A549 (cell line): ENCODE results near the gene SMAGP. TPM values are rescaled to one million over a fixed set of nuclear protein-coding genes. Genes with fewer than 3 reads are reported as not detected.

Experiments
- ATAC-seq, 2 experiments: fragments of 200-7000 bp in 1 of 2; fragments of >200 bp in 1 of 2; cut with Nextera tagmentation in 1 of 2; cut with Tn5 transposase in 1 of 2; 3 replicates each; pipeline versions ENCODE4 v1.8.0 to v1.9.1; 2018 to 2020; ENCODE audit warnings: mild to moderate bottlenecking in 1 of 2, moderate library complexity in 1 of 2
- CTCF ChIA-PET: fragments of 300-600 bp; sonication (Branson Sonifier 250); formaldehyde crosslinking; extraction: SDS; loops from one replicate; lab custom pipeline; 2021; ENCODE audit warnings: antibody characterized with exemption, inconsistent platforms; lab: Yijun Ruan, JAX
- POLR2A ChIA-PET: fragments of 350-600 bp; formaldehyde crosslinking; extraction: SDS; loops from one replicate; lab custom pipeline; 2021; ENCODE audit warnings: antibody characterized with exemption, inconsistent platforms; lab: Yijun Ruan, JAX
- DNase-seq, 2 experiments: peaks; one replicate each; pipeline versions ENCODE4 v3.0.0 to v3.0.0-alpha.2; 2011 to 2016; ENCODE audit warnings: low read depth in 1 of 2, low spot score in 1 of 2
- FAIRE-seq: peaks from 2 replicates; lab custom pipeline; 2011; peaks lifted over from hg19 to GRCh38; lab: Jason Lieb, UNC
- H3K27ac ChIP-seq, 2 experiments: fragments of >200 bp; sonication (Bioruptor Twin); formaldehyde crosslinking; 3 replicates each; pipeline ENCODE4 v1.5.1; 2016 to 2017
- H3K4me1 ChIP-seq: fragments of >200 bp; sonication (Bioruptor Twin); formaldehyde crosslinking; 3 replicates; pipeline ENCODE4 v1.6.1; 2016
- H3K4me2 ChIP-seq: fragments of >200 bp; sonication (Bioruptor Twin); formaldehyde crosslinking; 3 replicates; pipeline ENCODE4 v1.6.1; 2016
- H3K4me3 ChIP-seq: fragments of >200 bp; sonication (Bioruptor Twin); formaldehyde crosslinking; 3 replicates; pipeline ENCODE4 v1.5.1; 2016
- H3K9me3 ChIP-seq: fragments of >200 bp; sonication (Bioruptor Twin); formaldehyde crosslinking; 3 replicates; pipeline ENCODE4 v1.6.1; 2016
- BHLHE40 ChIP-seq: IDR thresholded peaks from 2 replicates; pipeline ENCODE4 v1.6.1; 2012; ENCODE audit warnings: low read depth, low read length, inconsistent platforms
- CBX2 ChIP-seq: fragments of 200-600 bp; sonication (generic); IDR thresholded peaks from 2 replicates; pipeline ENCODE4 v1.6.1; 2016; ENCODE audit warnings: low read depth, mild to moderate bottlenecking, borderline replicate concordance
- CBX8 ChIP-seq: fragments of 200-600 bp; sonication (generic); IDR thresholded peaks from 2 replicates; pipeline ENCODE4 v1.6.1; 2016
- EP300 ChIP-seq, 2 experiments: fragments of >200 bp; sonication (Bioruptor Twin); formaldehyde crosslinking; IDR thresholded peaks; 2 replicates in 1 of 2; 3 replicates in 1 of 2; pipeline ENCODE4 v1.6.1; 2016 to 2017
- FOSB ChIP-seq: fragments of 250-450 bp; sonication (Bioruptor Pico); IDR thresholded peaks from 2 replicates; pipeline ENCODE4 v1.5.0; 2020; ENCODE audit warnings: mild to moderate bottlenecking, moderate library complexity
- FOSL2 ChIP-seq, 2 experiments: fragments of 450-650 bp in 1 of 2; fragments of >200 bp in 1 of 2; sonication (Bioruptor Twin) in 1 of 2; formaldehyde crosslinking; IDR thresholded peaks; 2 replicates each; pipeline versions ENCODE4 v1.5.0 to v1.6.1; 2016 to 2020; ENCODE audit warnings: mild to moderate bottlenecking in 1 of 2, moderate library complexity in 1 of 2
- HEYL ChIP-seq: fragments of 250-450 bp; sonication (Bioruptor Pico); IDR thresholded peaks from 2 replicates; pipeline ENCODE4 v1.8.0; 2021; ENCODE audit warnings: mild to moderate bottlenecking, moderate library complexity
- HOXA7 ChIP-seq: fragments of 250-450 bp; sonication (Bioruptor Pico); IDR thresholded peaks from 2 replicates; pipeline ENCODE4 v1.5.0; 2020; ENCODE audit warnings: mild to moderate bottlenecking, moderate library complexity
- HOXB13 ChIP-seq: fragments of 250-450 bp; sonication (Bioruptor Pico); IDR thresholded peaks from 2 replicates; pipeline ENCODE4 v1.5.0; 2020; ENCODE audit warnings: low read depth, mild to moderate bottlenecking, moderate library complexity
- KDM1A ChIP-seq: fragments of 200-600 bp; sonication (generic); IDR thresholded peaks from 2 replicates; pipeline ENCODE4 v1.6.1; 2016; ENCODE audit warnings: low read depth, mild to moderate bottlenecking
- KDM5A ChIP-seq: fragments of 200-600 bp; sonication (generic); IDR thresholded peaks from 2 replicates; pipeline ENCODE4 v1.6.1; 2016; ENCODE audit warnings: antibody characterized with exemption, mild to moderate bottlenecking
- MAZ ChIP-seq: fragments of 150-350 bp; IDR thresholded peaks from 2 replicates; pipeline ENCODE4 v1.6.1; 2014; ENCODE audit warnings: antibody characterized with exemption, low read depth, low read length, borderline replicate concordance
- PHF8 ChIP-seq: fragments of 200-600 bp; sonication (generic); IDR thresholded peaks from 2 replicates; pipeline ENCODE4 v1.6.1; 2016; ENCODE audit warnings: low read depth, mild to moderate bottlenecking, antibody characterized with exemption, moderate library complexity, borderline replicate concordance
- RAD21 ChIP-seq, 2 experiments: fragments of >200 bp in 1 of 2; sonication (Bioruptor Twin) in 1 of 2; formaldehyde crosslinking in 1 of 2; IDR thresholded peaks in 1 of 2; conservative IDR thresholded peaks in 1 of 2; 2 replicates in 1 of 2; 3 replicates in 1 of 2; pipeline ENCODE4 v1.6.1; 2012 to 2018; ENCODE audit warnings: inconsistent platforms in 1 of 2
- RCOR1 ChIP-seq: fragments of 150-350 bp; IDR thresholded peaks from 2 replicates; pipeline ENCODE4 v1.6.1; 2014; ENCODE audit warnings: antibody characterized with exemption, low read length, low read depth
- RNF2 ChIP-seq: fragments of 200-600 bp; sonication (generic); IDR thresholded peaks from 2 replicates; pipeline ENCODE4 v1.6.1; 2016; ENCODE audit warnings: low read depth, mild to moderate bottlenecking, antibody characterized with exemption, moderate library complexity, borderline replicate concordance
- SMC3 ChIP-seq: fragments of >200 bp; sonication (Bioruptor Twin); formaldehyde crosslinking; IDR thresholded peaks from 3 replicates; pipeline ENCODE4 v1.6.1; 2018; ENCODE audit warnings: inconsistent platforms
- ZNF302 ChIP-seq: fragments of 250-450 bp; sonication (Bioruptor Pico); IDR thresholded peaks from 2 replicates; pipeline ENCODE4 v1.9.0; 2021; ENCODE audit warnings: inconsistent platforms, mild to moderate bottlenecking, moderate library complexity
- ZSCAN20 ChIP-seq: fragments of 250-450 bp; sonication (Bioruptor Pico); IDR thresholded peaks from 2 replicates; pipeline ENCODE4 v1.8.0; 2022; ENCODE audit warnings: mild to moderate bottlenecking, moderate library complexity
- WGBS: methylation state at CpG from one replicate; pipeline ENCODE4 v1.1.6; 2017; ENCODE audit errors: missing lambda C conversion rate; 5-methylcytosine and 5-hydroxymethylcytosine counted together
- polyA plus RNA-seq, 4 experiments: library from polyadenylated mRNA; depleted of rRNA in 3 of 4; stranded (reverse); fragments of >200 nt; fragmentation: RNase III in 1 of 4; extraction: RNeasy Plus Mini Kit Qiagen cat#74134 plus additional on column Dnase treatment in 1 of 4; gene quantifications; 2 replicates in 3 of 4; 3 replicates in 1 of 4; pipeline ENCODE4 v1.2.3, GENCODE V29; 2011 to 2017
- TF ChIP-seq, protein P1 (sequence below): fragments of >200 bp; sonication (Bioruptor Twin); formaldehyde crosslinking; IDR thresholded peaks from 3 replicates; pipeline ENCODE4 v1.5.1; 2016
- TF ChIP-seq, protein P2 (sequence below): IDR thresholded peaks from 2 replicates; pipeline ENCODE4 v1.6.1; 2012
- TF ChIP-seq, protein P3 (sequence below): IDR thresholded peaks from 2 replicates; pipeline ENCODE4 v1.6.1; 2012; ENCODE audit warnings: low read depth, borderline replicate concordance

SMAGP gene
- polyA plus RNA-seq, 2 of the 4 experiments (the other 2 are of a cell fraction) = 15.5 to 27.2 TPM

DNA sequence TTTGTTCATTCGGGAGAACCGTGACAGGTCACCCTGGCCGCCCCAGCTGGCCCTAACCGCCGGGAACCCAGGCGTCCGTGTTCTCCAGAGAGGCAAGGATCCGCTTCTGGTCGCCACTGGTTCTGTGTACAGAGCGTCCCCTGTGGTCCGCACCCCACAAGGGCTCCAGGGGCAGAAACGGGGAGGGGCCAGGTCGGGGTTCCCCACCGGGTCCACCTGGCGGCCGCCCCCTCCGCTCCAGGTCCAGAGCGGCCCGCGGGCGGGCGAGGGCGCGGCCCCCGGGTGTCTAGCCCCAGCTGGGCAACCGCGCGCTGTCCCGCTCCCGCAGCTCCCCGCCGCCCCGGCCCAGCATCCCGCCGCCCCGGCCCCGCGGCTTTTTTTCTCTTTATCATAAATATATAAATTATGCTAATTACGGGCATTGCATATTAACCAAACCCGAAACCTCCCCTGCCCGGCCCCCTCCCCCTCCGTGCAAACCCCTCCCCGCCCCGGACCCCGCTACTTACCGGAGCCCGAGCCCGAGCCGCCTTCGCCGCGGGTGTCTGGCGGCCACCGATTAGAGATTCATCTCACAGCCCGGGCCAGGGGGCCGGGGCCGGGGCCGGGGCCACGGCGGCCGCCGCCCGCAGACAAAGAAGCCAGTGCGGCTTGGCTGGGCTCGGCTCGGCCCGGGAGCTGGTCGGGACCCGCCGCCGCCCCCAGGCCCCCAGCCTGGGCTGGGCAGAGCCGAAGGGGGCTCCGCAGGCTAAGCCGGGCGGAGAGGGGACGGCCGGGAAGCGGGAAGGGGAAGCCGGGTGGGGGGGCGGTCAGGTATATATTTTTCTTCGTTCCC is 52.9 kb downstream of the SMAGP start:
- no peak for FAIRE-seq
- CTCF ChIA-PET = interaction anchor here (0.6 to 3.3 kb wide), 13 partner anchors 10 to 322 kb away, joined by 3 to 12 read pairs (median 4); partner anchors contain the start of gene DAZAP2
- TF ChIP-seq ZSCAN20 (CRISPR knock-in tag) = no peak
- 0 out of 2 replicates have a peak, but pooled peaks have one; percentile 20 for TF ChIP-seq PHF8
- peak; percentile 27; the same call in 1 of the 3 replicates for TF ChIP-seq SMC3
- TF ChIP-seq CBX8 = no peak
- TF ChIP-seq RAD21 (conservative IDR thresholded peaks at IDR 0.05 in 1 of 2, IDR thresholded peaks at IDR 0.05 in 1 of 2) = peak; percentile 17 to 35; a peak in 1 of 5 replicates
- TF ChIP-seq FOSB (CRISPR knock-in tag) = no peak
- TF ChIP-seq, protein P1, sequence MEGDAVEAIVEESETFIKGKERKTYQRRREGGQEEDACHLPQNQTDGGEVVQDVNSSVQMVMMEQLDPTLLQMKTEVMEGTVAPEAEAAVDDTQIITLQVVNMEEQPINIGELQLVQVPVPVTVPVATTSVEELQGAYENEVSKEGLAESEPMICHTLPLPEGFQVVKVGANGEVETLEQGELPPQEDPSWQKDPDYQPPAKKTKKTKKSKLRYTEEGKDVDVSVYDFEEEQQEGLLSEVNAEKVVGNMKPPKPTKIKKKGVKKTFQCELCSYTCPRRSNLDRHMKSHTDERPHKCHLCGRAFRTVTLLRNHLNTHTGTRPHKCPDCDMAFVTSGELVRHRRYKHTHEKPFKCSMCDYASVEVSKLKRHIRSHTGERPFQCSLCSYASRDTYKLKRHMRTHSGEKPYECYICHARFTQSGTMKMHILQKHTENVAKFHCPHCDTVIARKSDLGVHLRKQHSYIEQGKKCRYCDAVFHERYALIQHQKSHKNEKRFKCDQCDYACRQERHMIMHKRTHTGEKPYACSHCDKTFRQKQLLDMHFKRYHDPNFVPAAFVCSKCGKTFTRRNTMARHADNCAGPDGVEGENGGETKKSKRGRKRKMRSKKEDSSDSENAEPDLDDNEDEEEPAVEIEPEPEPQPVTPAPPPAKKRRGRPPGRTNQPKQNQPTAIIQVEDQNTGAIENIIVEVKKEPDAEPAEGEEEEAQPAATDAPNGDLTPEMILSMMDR = peak; percentile 32; the same call in 2 of the 3 replicates
- TF ChIP-seq, protein P2, sequence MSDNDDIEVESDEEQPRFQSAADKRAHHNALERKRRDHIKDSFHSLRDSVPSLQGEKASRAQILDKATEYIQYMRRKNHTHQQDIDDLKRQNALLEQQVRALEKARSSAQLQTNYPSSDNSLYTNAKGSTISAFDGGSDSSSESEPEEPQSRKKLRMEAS = peak; percentile 35; the same call in 1 of the 2 replicates
- TF ChIP-seq CBX2 = no peak
- 0 out of 2 replicates have a peak, but pooled peaks have one; percentile 8 for TF ChIP-seq MAZ
- peak; percentile 60 to 73 for ATAC-seq
- Histone ChIP-seq H3K4me2 (peak overlapping the region; percentile 87), H3K4me3 (peak overlapping the region; percentile 82), H3K27ac (peak overlapping the region; percentile 96 to 97), H3K4me1 (peaks cover 16% of the 10 kb centered on the region), H3K9me3 (no peaks in the 10 kb centered on the region)
- WGBS = 2% methylated on average over 20 of the region's 81 CpGs
- DNase-seq = peak; percentile 47 to 79
- POLR2A ChIA-PET = interaction anchor here (0.6 to 3.4 kb wide), 18 partner anchors 13 to 607 kb away, joined by 3 to 69 read pairs (median 6); partner anchors contain the start of genes CSRNP2 and DAZAP2

DNA sequence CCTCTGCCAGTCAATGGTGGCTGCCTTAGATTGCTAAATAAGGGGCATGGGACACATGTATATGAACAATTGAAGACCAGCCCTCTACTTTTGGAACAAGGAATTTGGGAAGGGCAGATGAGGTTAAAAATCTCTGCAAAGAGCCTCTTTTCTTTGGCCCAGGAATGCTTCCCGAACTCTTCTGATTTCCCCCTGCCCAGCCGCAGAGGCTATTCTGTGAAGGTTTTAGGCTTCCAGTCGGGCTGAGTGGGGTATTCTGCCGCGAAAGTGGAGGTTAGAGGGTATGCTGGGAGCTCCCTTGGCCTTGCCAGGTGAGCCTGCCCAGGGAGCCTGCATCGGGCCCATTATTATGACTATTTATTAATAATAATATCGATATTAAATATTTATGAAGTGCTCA is 53.6 kb downstream of the SMAGP start:
- peak overlapping the region; percentile 82 for H3K4me3 ChIP-seq
- FAIRE-seq (no peak), DNase-seq (no peak), ATAC-seq (no peak; a peak in 1 of 6 replicates)
- H3K9me3 ChIP-seq = no peaks in the 10 kb centered on the region
- CTCF ChIA-PET = interaction anchor here (1.0 to 3.3 kb wide), 6 partner anchors 9 to 148 kb away, joined by 3 to 12 read pairs (median 4); partner anchors contain the start of gene DAZAP2
- TF ChIP-seq RNF2 = no peak
- no peak for TF ChIP-seq HOXA7
- no peak for TF ChIP-seq ZNF302 (CRISPR knock-in tag)
- TF ChIP-seq KDM5A = no peak
- no peak for TF ChIP-seq PHF8
- no peak for TF ChIP-seq KDM1A
- no peak for TF ChIP-seq EP300 (IDR thresholded peaks at IDR 0.05)
- no peak for TF ChIP-seq FOSL2 (IDR thresholded peaks at IDR 0.05)
- TF ChIP-seq FOSL2 (CRISPR knock-in tag; IDR thresholded peaks at IDR 0.05) = no peak
- no peak for TF ChIP-seq HEYL (CRISPR knock-in tag)
- no peak for TF ChIP-seq HOXB13
- TF ChIP-seq, protein P3, sequence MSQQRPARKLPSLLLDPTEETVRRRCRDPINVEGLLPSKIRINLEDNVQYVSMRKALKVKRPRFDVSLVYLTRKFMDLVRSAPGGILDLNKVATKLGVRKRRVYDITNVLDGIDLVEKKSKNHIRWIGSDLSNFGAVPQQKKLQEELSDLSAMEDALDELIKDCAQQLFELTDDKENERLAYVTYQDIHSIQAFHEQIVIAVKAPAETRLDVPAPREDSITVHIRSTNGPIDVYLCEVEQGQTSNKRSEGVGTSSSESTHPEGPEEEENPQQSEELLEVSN = no peak
- TF ChIP-seq SMC3 = no peak
- TF ChIP-seq BHLHE40 = no peak
- no peak for TF ChIP-seq RCOR1
- WGBS = 66% methylated on average over 7 of the region's 7 CpGs
- H3K4me2 ChIP-seq = peak overlapping the region; percentile 87
- peak overlapping the region; percentile 96 to 97; a peak in 5 of 6 replicates for H3K27ac ChIP-seq
- peaks cover 12% of the 10 kb centered on the region for H3K4me1 ChIP-seq
- POLR2A ChIA-PET = interaction anchor here (2.2 to 3.4 kb wide), 2 partner anchors 21 to 133 kb away, joined by 28 to 69 read pairs; partner anchors contain the start of genes CSRNP2 and DAZAP2
